Peyer's patch (tissue), 4 donors: ENCODE results near the gene NMRK2. TPM values are rescaled to one million over a fixed set of nuclear protein-coding genes. Genes with fewer than 3 reads are reported as not detected.

Source experiments
- DNase-seq, 3 donors: peaks; one replicate each; pipeline ENCODE4 v3.0.0-alpha.2; 2017 to 2019
- H3K27ac ChIP-seq, 4 donors: fragments of 200-600 bp; sonication (generic); one replicate each; pipeline ENCODE4 v1.5.1; 2016 to 2019
- H3K27me3 ChIP-seq, 2 donors: fragments of 200-600 bp; sonication (generic); one replicate each; pipeline ENCODE4 v1.5.1; 2019
- H3K36me3 ChIP-seq, 3 donors: fragments of 200-600 bp; sonication (generic); one replicate each; pipeline ENCODE4 v1.5.1; 2016 to 2019
- H3K4me1 ChIP-seq, 4 donors: fragments of 200-600 bp; sonication (generic); one replicate each; pipeline ENCODE4 v1.5.1; 2016 to 2019
- H3K4me3 ChIP-seq, 4 donors: fragments of 200-600 bp; sonication (generic); 1 replicate in 3 of 4; 2 replicates in 1 of 4; pipeline ENCODE4 v1.5.1; 2016 to 2019; ENCODE audit warnings: mild to moderate bottlenecking in 1 of 4
- H3K9me3 ChIP-seq, 4 donors: fragments of 200-600 bp; sonication (generic); one replicate each; pipeline ENCODE4 v1.5.1; 2016 to 2019; ENCODE audit warnings: mild to moderate bottlenecking in 1 of 4
- CTCF ChIP-seq, 6 experiments: fragments of 450-650 bp in 4 of 6; fragments of 200-600 bp in 2 of 6; sonication (generic) in 1 of 6; IDR thresholded peaks; one replicate each; pipeline ENCODE4 v1.5.1; 2017 to 2019; ENCODE audit warnings: antibody characterized with exemption in 6 of 6, mild to moderate bottlenecking in 3 of 6, moderate library complexity in 1 of 6
- POLR2A ChIP-seq, 2 donors: fragments of 450-650 bp; IDR thresholded peaks; one replicate each; pipeline ENCODE4 v1.5.1; 2017; ENCODE audit warnings: antibody characterized with exemption in 2 of 2, mild to moderate bottlenecking in 2 of 2, moderate library complexity in 2 of 2
- total RNA-seq, 4 donors: library from RNA; depleted of rRNA; stranded (reverse); fragments of >200 nt; gene quantifications; one replicate each; pipeline ENCODE4 v1.1.0, GENCODE V29; 2016

Gene NMRK2
- total RNA-seq, 4 donors from 2014 or later: not detected

- Histone ChIP-seq H3K36me3 (peaks cover 0 to 83% (median 9%) of the 10 kb centered on the region in 3 donors), H3K4me1 (peaks cover 0 to 4% (median under 1%) of the 10 kb centered on the region in 4 donors), H3K27me3 (no peaks in the 10 kb centered on the region), H3K4me3 (no peak overlapping the region), H3K27ac (no peak overlapping the region), H3K9me3 (no peaks in the 10 kb centered on the region)
- DNase-seq: no peak
- TF ChIP-seq POLR2A (IDR thresholded peaks at IDR 0.05) (no peak), CTCF (IDR thresholded peaks at IDR 0.05) (no peak)
Measured at GRCh38 chr19:3978145-3978544, 45.3 kb downstream of the NMRK2 start.

GRCh38 chr19:3979289-3979673 is 46.4 kb downstream of the NMRK2 start:
- DNase-seq: no peak
- no peaks in the 10 kb centered on the region for H3K27me3 ChIP-seq
- H3K4me1 ChIP-seq: peaks cover 6 to 15% (median 7%) of the 10 kb centered on the region in 4 donors
- no peak overlapping the region for H3K4me3 ChIP-seq
- peaks cover 0 to 93% (median 9%) of the 10 kb centered on the region in 3 donors for H3K36me3 ChIP-seq
- TF ChIP-seq CTCF (IDR thresholded peaks at IDR 0.05): no peak
- TF ChIP-seq POLR2A (IDR thresholded peaks at IDR 0.05): no peak
- no peak overlapping the region for H3K27ac ChIP-seq
- no peaks in the 10 kb centered on the region for H3K9me3 ChIP-seq

DNA sequence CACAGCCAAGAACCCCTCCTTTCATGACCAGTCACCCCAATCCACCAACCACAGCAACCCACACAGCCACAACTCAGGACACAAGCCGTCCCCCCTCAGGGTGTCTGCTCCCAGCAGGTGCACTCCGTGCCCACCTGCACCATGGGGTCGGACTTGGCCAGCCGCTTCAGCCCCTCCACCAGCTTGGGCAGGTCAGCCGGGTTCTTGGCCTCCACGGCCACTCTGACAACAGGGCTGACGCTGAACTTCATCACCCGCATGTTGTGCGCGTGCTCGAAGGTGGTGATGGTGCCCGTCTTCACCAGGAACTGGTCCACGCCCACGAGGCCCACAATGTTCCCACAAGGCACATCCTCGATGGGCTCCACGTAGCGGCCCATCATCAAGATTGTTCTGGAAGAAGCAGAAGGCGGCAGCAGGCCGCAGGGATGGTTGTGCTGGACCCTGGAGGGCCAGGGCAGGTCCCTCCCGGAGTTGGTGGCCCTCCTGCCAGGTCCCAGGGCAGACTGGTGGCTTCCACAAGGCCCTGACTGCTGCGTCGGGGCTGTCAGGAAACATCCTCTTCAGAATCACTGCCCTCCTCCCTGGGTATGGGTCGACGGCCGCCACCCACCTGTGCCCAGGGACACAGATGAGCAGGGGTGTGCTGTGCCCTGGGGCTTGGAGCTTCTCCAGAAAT is 46.9 kb downstream of the NMRK2 start:
- Histone ChIP-seq H3K27ac (no peak overlapping the region), H3K27me3 (no peaks in the 10 kb centered on the region), H3K36me3 (peaks cover 0 to 93% (median 9%) of the 10 kb centered on the region in 3 donors), H3K4me1 (peaks cover 6 to 18% (median 7%) of the 10 kb centered on the region in 4 donors), H3K4me3 (no peak overlapping the region), H3K9me3 (no peaks in the 10 kb centered on the region)
- DNase-seq: no peak
- TF ChIP-seq POLR2A (IDR thresholded peaks at IDR 0.05) (no peak), CTCF (IDR thresholded peaks at IDR 0.05) (no peak)

DNA sequence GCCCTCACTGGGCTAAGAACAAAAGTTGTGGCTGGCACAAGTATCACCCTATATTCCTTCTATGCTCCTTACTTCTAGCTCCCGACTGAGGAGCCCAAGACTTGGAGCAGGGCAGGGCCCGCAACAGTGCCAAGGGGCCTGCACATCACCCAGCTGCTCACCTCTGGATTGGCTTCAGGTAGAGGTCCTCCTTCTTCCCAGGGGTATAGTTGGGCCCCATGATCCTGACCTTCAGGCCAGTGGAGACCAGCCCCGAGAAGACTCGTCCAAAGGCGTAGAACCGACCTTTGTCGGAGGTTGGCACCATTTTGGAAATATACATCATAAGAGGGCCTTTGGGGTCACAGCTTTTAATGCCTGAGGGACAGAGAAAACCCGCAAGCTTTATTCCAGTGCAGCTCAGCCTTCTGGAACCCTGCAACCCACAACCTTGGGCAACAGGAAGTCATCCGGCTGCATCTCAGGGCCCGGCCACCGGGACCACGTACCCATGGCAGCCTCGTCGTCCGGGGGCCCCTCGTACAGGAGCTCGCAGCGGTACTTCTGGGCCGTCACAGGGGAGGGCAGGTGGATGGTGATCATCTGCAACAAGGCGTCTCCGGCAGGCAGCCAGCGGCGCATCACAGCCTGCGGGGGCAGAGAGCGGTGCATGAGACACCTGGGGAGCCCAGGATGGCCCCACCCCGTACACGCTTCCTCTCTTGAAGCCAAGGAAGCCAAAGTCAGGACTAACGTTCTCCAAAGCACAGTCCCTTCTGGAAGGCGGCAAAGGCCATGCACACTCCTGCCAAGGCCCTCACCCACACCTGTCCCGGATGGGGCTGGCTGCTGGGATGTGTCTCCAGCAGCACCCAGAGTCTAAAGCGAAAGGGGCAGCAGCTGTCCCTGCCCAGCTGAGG is 47.7 kb downstream of the NMRK2 start:
- peaks cover 6 to 19% (median 7%) of the 10 kb centered on the region in 4 donors for H3K4me1 ChIP-seq
- TF ChIP-seq POLR2A (IDR thresholded peaks at IDR 0.05): no peak
- TF ChIP-seq CTCF (IDR thresholded peaks at IDR 0.05): no peak
- no peak for DNase-seq

GRCh38 chr19:3981373-3981735 is 48.5 kb downstream of the NMRK2 start:
- H3K4me3 ChIP-seq: no peak overlapping the region
- no peaks in the 10 kb centered on the region for H3K9me3 ChIP-seq
- peaks cover 6 to 27% (median 10%) of the 10 kb centered on the region in 4 donors for H3K4me1 ChIP-seq
- TF ChIP-seq CTCF (IDR thresholded peaks at IDR 0.05) (no peak), POLR2A (IDR thresholded peaks at IDR 0.05) (no peak)
- no peak overlapping the region for H3K27ac ChIP-seq
- H3K36me3 ChIP-seq: peaks cover 0 to 78% (median 9%) of the 10 kb centered on the region in 3 donors
- DNase-seq: no peak
- no peaks in the 10 kb centered on the region for H3K27me3 ChIP-seq

More for the DNA sequence above, 47.7 kb downstream of the NMRK2 start:
- Histone ChIP-seq H3K9me3 (no peaks in the 10 kb centered on the region), H3K36me3 (peaks cover 0 to 86% (median 9%) of the 10 kb centered on the region in 3 donors), H3K27ac (no peak overlapping the region), H3K4me3 (no peak overlapping the region), H3K27me3 (no peaks in the 10 kb centered on the region)
